GM19468 (cell line): ENCODE data around the gene AKAP10.
"Not testable (repeated sequence)": the region's sequence is repeated elsewhere in the genome, so short reads cannot be mapped to it uniquely, and the experiment has no call there.

ENCODE experiments used
- ATAC-seq: cut with Tn5 transposase; IDR thresholded peaks from one replicate; pipeline ENCODE4 v1.9.1; 2021; ENCODE audit warnings: mild to moderate bottlenecking, moderate library complexity, moderate number of reproducible peaks; ENCODE audit not compliant: unreplicated experiment; ENCODE audit errors: extremely low read depth

Gene AKAP10

GRCh38 chr17:19876529-19877161, 101.0 kb downstream of the AKAP10 start:
- no peak for ATAC-seq

- ATAC-seq: no peak
Observed at GRCh38 chr17:19874256-19874655, 103.4 kb downstream of the AKAP10 start.

- ATAC-seq: no peak
Observed at GRCh38 chr17:19873346-19873745, 104.3 kb downstream of the AKAP10 start.

- ATAC-seq: no peak
Observed at GRCh38 chr17:19868079-19868395, 109.6 kb downstream of the AKAP10 start.

GRCh38 chr17:19867329-19868078, 110.1 kb downstream of the AKAP10 start, which contains the start of gene ULK2:
Gene ULK2, minus strand, starts transcription at chr17:19867936. Its CDS starts 519 bp downstream, at chr17:19867417.
- ATAC-seq: peak; percentile 37

- no peak for ATAC-seq
Observed at GRCh38 chr17:19867079-19867328, 110.6 kb downstream of the AKAP10 start.

- ATAC-seq: no peak
Observed at GRCh38 chr17:19865021-19865420, 112.6 kb downstream of the AKAP10 start.

- ATAC-seq: not testable (repeated sequence)
Observed at GRCh38 chr17:19860647-19861177, 116.9 kb downstream of the AKAP10 start.

- ATAC-seq: no peak
Observed at GRCh38 chr17:19857640-19858039, 120.0 kb downstream of the AKAP10 start.
